NCI-H1694 (cell line): ENCODE results near the gene ARHGAP40.

Experiments
- DNase-seq: peaks from one replicate; lab custom pipeline; 2025; lab: John Stamatoyannopoulos, UW

ARHGAP40 gene

DNA sequence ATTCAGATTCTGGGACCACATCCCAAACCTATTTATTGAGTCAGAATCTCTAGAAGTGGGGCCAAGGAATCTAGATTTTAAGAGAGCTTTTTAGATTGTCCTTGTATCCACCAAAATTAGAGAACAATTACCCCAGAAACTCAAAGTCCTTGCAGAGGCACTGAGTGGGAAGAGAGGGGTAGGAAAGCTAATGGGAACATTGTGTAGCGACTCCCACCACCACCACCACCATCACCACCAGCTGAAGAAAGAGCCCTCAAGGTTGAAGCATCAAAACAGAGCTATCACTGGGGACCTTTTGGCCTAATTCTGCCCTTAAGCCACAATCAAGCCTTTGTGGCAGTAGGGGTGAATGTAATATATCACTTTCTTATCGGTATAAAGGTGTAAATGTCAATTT lies 83.7 kb downstream of the ARHGAP40 start:
- DNase-seq, result no peak

DNA sequence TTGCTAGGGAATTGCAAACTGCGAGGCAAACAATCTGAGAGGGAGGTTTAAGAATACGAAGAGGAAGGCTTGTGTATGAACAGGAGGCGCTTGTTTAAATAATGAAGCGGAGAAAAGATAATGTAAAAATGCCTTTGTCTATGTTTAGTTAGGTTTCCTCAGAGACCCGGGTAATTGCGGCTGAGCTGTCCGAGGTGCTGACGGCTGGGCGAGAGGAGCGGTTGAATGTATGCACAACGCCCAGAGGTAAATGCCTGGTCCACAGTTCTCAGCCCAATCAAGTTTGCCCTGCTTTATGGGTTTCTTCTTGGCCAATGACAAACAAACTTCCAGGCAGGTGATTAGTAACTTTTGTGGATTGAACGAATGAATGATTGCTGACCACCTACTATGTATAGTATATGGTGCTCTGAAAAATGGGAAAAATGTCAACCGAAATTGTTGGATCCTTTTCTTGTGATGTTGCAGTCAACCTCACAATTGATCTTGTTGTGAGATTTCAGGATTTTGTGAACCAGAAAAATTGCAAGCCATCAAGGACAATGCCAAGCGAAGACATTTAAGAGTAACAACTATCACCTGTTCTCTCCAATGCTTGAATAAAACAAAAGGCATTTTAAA lies 84.4 kb downstream of the ARHGAP40 start:
- no peak for DNase-seq

GRCh38 chr20:38692436-38693411 lies 91.1 kb downstream of the ARHGAP40 start:
- no peak for DNase-seq

GRCh38 chr20:38697306-38697705 lies 95.7 kb downstream of the ARHGAP40 start:
- DNase-seq, result no peak

DNA sequence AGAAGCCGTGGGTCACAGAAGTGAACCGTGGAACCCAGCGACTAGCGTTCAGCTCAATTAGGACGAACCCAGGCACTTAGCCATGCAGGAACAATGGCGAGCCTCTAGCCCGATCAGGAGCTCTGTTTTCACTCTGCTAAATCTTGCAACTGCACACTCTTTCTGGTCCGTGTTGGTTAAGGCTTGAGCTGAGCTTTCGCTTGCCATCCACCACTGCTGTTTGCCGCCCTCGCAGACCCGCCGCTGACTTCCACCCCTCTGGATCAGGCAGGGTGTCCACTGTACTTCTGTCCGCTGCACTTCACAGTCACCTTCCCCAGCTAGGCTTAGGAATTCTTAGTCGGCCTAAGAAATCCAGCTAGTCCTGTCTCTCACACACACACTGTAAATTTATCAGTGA lies 96.9 kb downstream of the ARHGAP40 start:
- no peak for DNase-seq

- DNase-seq, result no peak
These were observed 98.5 kb downstream of the ARHGAP40 start for GRCh38 chr20:38700141-38700540.
